ENCODE measurements around the gene CD40LG. TPM values are rescaled to one million over a fixed set of nuclear protein-coding genes. Genes with fewer than 3 reads are reported as not detected.

CD40LG gene
- under 1 TPM in 1 of 2 donors, not detected in 1; 0.16 TPM for total RNA-seq

DNA sequence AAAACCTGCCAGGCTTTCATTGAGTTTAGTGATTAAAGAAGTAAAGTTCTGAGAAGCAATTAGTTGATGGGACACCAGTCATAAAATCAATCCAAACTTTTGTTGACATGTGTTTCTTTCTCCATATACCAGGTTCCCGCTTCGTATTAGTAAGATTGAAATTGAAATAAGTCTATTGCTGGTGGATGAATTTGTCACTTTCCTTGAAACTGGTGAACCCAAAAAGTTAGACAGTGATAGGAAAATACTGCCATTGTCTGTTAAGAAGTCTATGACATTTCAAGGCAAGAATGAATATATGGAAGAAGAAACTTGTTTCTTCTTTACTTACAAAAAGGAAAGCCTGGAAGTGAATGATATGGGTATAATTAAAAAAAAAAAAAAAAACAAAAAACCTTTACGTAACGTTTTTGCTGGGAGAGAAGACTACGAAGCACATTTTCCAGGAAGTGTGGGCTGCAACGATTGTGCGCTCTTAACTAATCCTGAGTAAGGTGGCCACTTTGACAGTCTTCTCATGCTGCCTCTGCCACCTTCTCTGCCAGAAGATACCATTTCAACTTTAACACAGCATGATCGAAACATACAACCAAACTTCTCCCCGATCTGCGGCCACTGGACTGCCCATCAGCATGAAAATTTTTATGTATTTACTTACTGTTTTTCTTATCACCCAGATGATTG is at the start of gene CD40LG:
TSS of gene CD40LG (plus strand) at position 482 of the 684 bp plus-strand sequence. CDS start at position 573, 91 bp downstream.
- TF ChIP-seq, protein P1, sequence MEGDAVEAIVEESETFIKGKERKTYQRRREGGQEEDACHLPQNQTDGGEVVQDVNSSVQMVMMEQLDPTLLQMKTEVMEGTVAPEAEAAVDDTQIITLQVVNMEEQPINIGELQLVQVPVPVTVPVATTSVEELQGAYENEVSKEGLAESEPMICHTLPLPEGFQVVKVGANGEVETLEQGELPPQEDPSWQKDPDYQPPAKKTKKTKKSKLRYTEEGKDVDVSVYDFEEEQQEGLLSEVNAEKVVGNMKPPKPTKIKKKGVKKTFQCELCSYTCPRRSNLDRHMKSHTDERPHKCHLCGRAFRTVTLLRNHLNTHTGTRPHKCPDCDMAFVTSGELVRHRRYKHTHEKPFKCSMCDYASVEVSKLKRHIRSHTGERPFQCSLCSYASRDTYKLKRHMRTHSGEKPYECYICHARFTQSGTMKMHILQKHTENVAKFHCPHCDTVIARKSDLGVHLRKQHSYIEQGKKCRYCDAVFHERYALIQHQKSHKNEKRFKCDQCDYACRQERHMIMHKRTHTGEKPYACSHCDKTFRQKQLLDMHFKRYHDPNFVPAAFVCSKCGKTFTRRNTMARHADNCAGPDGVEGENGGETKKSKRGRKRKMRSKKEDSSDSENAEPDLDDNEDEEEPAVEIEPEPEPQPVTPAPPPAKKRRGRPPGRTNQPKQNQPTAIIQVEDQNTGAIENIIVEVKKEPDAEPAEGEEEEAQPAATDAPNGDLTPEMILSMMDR (IDR thresholded peaks at IDR 0.05) = no peak
- no peak for DNase-seq (ENCODE audit: low spot score)
- H3K27me3 ChIP-seq = no peaks in the 10 kb centered on the region
- no peaks in the 10 kb centered on the region for H3K9me3 ChIP-seq
- no peak within 1 kb of the TSS for H3K4me3 ChIP-seq
- H3K27ac ChIP-seq = no peak within 1 kb of the TSS
- H3K4me1 ChIP-seq = no peaks in the 10 kb centered on the region
- H3K36me3 ChIP-seq = no peaks in the 10 kb centered on the region

DNA sequence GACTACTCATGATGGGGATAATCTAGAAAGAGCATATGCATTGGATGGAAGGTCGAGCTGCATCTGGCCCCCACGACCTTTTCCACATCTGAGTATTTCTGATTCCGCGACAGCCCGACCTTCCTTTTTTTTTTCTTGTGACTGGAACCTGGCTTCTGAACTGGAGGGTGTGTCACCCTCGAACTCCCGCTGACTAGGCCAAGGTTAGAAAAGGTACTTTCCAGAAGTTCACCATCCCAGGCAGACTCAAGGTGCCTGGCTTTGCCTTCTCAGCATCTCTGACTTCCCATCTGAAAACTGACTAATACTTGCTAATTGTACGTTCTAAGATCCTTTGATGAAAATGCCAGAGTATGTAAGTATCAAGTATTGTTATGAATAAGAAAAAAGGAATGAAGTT is 49.3 kb upstream of the CD40LG start:
- DNase-seq (ENCODE audit: low spot score) = no peak
- Histone ChIP-seq H3K27me3 (no peaks in the 10 kb centered on the region), H3K36me3 (no peaks in the 10 kb centered on the region), H3K9me3 (no peaks in the 10 kb centered on the region), H3K4me1 (no peaks in the 10 kb centered on the region), H3K27ac (no peak overlapping the region), H3K4me3 (no peak overlapping the region)
- TF ChIP-seq, protein P1 (IDR thresholded peaks at IDR 0.05) = no peak

DNA sequence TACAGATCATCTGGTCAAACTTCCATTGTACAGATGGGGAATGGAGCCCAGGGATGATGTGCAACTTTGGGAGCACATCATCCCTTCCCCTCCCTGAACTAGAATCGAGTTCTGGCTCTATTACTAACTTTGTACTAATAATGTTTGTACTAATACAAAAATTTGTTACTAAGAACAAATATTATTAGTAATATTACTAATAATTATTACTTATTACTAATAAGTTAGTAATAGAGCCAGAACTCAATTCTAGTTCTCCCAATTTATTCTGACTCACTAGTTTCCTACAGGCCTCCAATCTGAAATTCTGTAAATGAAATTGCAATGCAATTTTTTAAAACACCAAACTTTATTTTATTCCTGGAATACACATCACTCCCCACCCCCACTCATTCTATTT is 47.9 kb upstream of the CD40LG start:
- TF ChIP-seq, protein P1 (IDR thresholded peaks at IDR 0.05) = no peak
- Histone ChIP-seq H3K4me3 (no peak overlapping the region), H3K36me3 (no peaks in the 10 kb centered on the region), H3K27ac (no peak overlapping the region), H3K4me1 (no peaks in the 10 kb centered on the region), H3K9me3 (no peaks in the 10 kb centered on the region), H3K27me3 (no peaks in the 10 kb centered on the region)
- no peak for DNase-seq (ENCODE audit: low spot score)

DNA sequence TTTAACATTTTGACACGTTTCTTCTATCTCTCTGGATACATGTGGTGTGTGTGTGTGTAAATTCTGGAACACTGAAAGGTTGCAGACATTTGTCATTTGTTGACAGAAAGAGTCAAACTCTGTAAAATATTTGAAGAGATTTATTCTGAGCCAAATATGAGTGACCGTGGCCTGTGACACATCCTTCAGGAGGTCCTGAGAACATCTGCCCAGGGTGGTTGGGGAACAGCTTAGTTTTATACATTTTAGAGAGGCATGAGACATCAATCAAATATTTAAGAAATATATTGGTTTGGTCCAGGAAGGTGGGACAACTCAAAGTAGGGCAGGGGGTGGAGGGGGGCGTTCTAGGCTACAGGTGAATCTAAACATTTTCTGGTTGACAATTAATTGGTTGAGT is 40.7 kb upstream of the CD40LG start:
- Histone ChIP-seq H3K9me3 (no peaks in the 10 kb centered on the region), H3K36me3 (no peaks in the 10 kb centered on the region), H3K27ac (no peak overlapping the region), H3K4me1 (no peaks in the 10 kb centered on the region), H3K27me3 (no peaks in the 10 kb centered on the region), H3K4me3 (no peak overlapping the region)
- TF ChIP-seq, protein P1 (IDR thresholded peaks at IDR 0.05) = no peak
- no peak for DNase-seq (ENCODE audit: low spot score)

DNA sequence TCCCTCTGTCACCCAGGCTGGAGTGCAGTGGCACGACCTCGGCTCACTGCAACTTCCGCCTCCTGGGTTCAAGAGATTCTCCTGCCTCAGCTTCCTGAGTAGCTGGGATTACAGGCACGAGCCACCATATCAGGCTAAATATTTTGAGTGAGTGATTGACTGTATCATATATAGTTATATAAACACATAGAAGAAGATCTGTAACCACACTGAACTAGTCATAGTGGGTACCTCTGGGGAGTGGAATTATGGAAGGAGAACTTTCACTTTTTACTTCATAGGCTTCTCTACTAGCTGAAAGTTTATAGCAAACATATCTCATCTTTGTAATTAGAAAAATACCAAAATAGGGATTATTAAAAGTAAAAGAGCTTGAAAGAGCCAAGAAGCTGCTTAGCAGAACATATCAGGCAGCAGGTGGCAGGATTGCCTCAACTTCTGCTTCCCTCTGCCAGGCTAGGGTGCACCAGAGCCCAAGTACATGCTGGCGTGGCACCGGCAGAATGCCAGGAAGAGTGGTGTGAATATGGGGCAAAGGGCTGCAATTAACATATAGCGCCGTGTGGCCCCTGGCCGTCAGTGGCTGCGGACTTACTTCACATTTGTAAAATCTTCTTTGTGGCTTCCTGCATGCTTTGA is 39.5 kb upstream of the CD40LG start:
- Histone ChIP-seq H3K27ac (no peak overlapping the region), H3K4me1 (no peaks in the 10 kb centered on the region), H3K27me3 (no peaks in the 10 kb centered on the region), H3K36me3 (no peaks in the 10 kb centered on the region), H3K4me3 (no peak overlapping the region), H3K9me3 (no peaks in the 10 kb centered on the region)
- no peak for DNase-seq (ENCODE audit: low spot score)
- TF ChIP-seq, protein P1 (IDR thresholded peaks at IDR 0.05) = peak in 1 of 2 donors; percentile 49

All from right atrium auricular region (tissue), 2 donors.